Activated T-helper 17 cell treated with anti-CD3 and anti-CD28 coated beads, Interleukin-2, amount 50 U/mL, for 72 hours (primary cell): ENCODE measurements around the gene PGM1. TPM values are rescaled to one million over a fixed set of nuclear protein-coding genes. Genes with fewer than 3 reads are reported as not detected.

ENCODE experiments used
- ATAC-seq: fragments of 150-1000 bp; cut with Tn5 transposase; replicated peaks from 2 replicates; pipeline ENCODE4 v1.10.0; 2021; ENCODE audit warnings: mild to moderate bottlenecking, moderate library complexity
- H3K27ac Mint-ChIP-seq: one replicate; pipeline ENCODE4 v1.8.0; 2022; ENCODE audit warnings: mixed read lengths
- H3K27me3 Mint-ChIP-seq: one replicate; pipeline ENCODE4 v1.8.0; 2022; ENCODE audit warnings: mixed read lengths
- H3K36me3 Mint-ChIP-seq: one replicate; pipeline ENCODE4 v1.8.0; 2022; ENCODE audit warnings: low read depth, mild to moderate bottlenecking, mixed read lengths
- H3K4me1 Mint-ChIP-seq: one replicate; pipeline ENCODE4 v1.8.0; 2022; ENCODE audit warnings: mixed read lengths
- H3K4me3 Mint-ChIP-seq: one replicate; pipeline ENCODE4 v1.8.0; 2022; ENCODE audit warnings: mild to moderate bottlenecking, mixed read lengths
- H3K9me3 Mint-ChIP-seq: one replicate; pipeline ENCODE4 v1.8.0; 2022; ENCODE audit warnings: mixed read lengths
- total RNA-seq, 2 donors: library from RNA; stranded (reverse); gene quantifications; one replicate each; pipeline ENCODE4 v1.2.3, GENCODE V29; 2022

Gene PGM1
- total RNA-seq, 2 donors from 2014 or later: 34.8 to 42.7 TPM

GRCh38 chr1:63698001-63698838, 105.0 kb downstream of the PGM1 start:
- H3K4me1 Mint-ChIP-seq: no peaks in the 10 kb centered on the region
- no peaks in the 10 kb centered on the region for H3K9me3 Mint-ChIP-seq
- H3K27ac Mint-ChIP-seq: no peak overlapping the region
- H3K36me3 Mint-ChIP-seq: no peaks in the 10 kb centered on the region
- peaks cover 6% of the 10 kb centered on the region for H3K27me3 Mint-ChIP-seq
- no peak for ATAC-seq
- no peak overlapping the region for H3K4me3 Mint-ChIP-seq

DNA sequence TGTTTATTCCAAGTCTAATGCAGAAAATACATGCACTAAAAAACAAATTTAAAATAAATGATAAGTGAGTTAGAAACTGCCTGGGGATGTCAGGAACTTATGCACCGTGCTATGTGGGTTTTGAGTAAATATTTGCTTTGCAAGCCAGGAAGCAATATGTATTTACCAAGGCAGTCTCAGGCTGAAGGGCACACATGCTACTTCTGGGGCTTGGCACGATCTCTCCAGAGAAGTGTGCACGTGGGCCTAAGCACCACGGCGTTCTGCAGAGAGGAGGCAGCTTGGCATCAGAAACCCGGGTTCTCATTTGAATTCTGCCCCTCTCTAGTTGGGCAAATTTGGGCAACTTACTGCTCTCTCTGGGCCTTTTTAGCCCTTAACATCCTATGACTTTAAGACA, 108.0 kb downstream of the PGM1 start:
- peaks cover 18% of the 10 kb centered on the region for H3K27me3 Mint-ChIP-seq
- H3K9me3 Mint-ChIP-seq: no peaks in the 10 kb centered on the region
- no peak overlapping the region for H3K4me3 Mint-ChIP-seq
- no peak overlapping the region for H3K27ac Mint-ChIP-seq
- H3K36me3 Mint-ChIP-seq: no peaks in the 10 kb centered on the region
- no peaks in the 10 kb centered on the region for H3K4me1 Mint-ChIP-seq
- no peak for ATAC-seq

DNA sequence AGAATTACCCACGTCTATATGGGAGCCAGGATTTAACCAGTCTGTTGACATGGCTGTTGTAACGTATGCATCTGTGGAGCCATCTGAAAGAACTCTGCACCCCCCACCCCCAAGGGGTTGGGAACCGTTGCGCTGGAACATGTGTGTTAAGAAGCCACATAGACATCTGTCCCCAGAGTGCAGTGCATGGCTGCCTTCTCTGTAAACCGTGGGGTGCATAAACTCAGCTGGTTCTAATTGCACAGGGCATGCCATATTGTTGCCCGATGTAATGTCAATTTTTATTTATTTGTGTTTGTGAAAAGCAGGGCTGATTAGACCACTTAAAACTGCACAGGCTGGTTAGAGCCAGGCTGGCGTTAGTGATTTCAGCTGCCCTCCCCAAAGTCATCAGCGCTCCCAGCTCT, 110.5 kb downstream of the PGM1 start:
- ATAC-seq: no peak
- Mint-ChIP-seq H3K9me3 (no peaks in the 10 kb centered on the region), H3K4me1 (no peaks in the 10 kb centered on the region), H3K27me3 (peaks cover 30% of the 10 kb centered on the region), H3K4me3 (no peak overlapping the region), H3K36me3 (no peaks in the 10 kb centered on the region), H3K27ac (no peak overlapping the region)

GRCh38 chr1:63704443-63704842, 111.2 kb downstream of the PGM1 start:
- no peak overlapping the region for H3K27ac Mint-ChIP-seq
- no peak overlapping the region for H3K4me3 Mint-ChIP-seq
- H3K9me3 Mint-ChIP-seq: no peaks in the 10 kb centered on the region
- no peaks in the 10 kb centered on the region for H3K4me1 Mint-ChIP-seq
- peaks cover 32% of the 10 kb centered on the region for H3K27me3 Mint-ChIP-seq
- ATAC-seq: no peak
- no peaks in the 10 kb centered on the region for H3K36me3 Mint-ChIP-seq

GRCh38 chr1:63705078-63705477, 111.9 kb downstream of the PGM1 start:
- no peaks in the 10 kb centered on the region for H3K36me3 Mint-ChIP-seq
- no peak for ATAC-seq
- peaks cover 32% of the 10 kb centered on the region for H3K27me3 Mint-ChIP-seq
- no peak overlapping the region for H3K4me3 Mint-ChIP-seq
- no peak overlapping the region for H3K27ac Mint-ChIP-seq
- H3K4me1 Mint-ChIP-seq: no peaks in the 10 kb centered on the region
- no peaks in the 10 kb centered on the region for H3K9me3 Mint-ChIP-seq

GRCh38 chr1:63709267-63709828, 116.1 kb downstream of the PGM1 start:
- Mint-ChIP-seq H3K36me3 (no peaks in the 10 kb centered on the region), H3K9me3 (no peaks in the 10 kb centered on the region), H3K4me1 (no peaks in the 10 kb centered on the region), H3K27ac (no peak overlapping the region), H3K27me3 (peaks cover 26% of the 10 kb centered on the region), H3K4me3 (no peak overlapping the region)
- no peak for ATAC-seq

Other genes starting within 250 kb of the PGM1 start
- gene ALG6, start 225.8 kb upstream of the PGM1 start, total RNA-seq: 10 to 100 TPM; 18.1 to 20.4 TPM
- 10 to 100 TPM; 46.4 to 55.2 TPM for gene ITGB3BP, start 70.2 kb upstream of the PGM1 start, total RNA-seq
- 10 to 100 TPM in 1 of 2 donors, 1 to 10 TPM in 1; 9.7 to 10.5 TPM for gene EFCAB7, start 69.9 kb upstream of the PGM1 start, total RNA-seq
- gene ROR1, start 180.6 kb downstream of the PGM1 start, total RNA-seq: under 1 TPM in 1 of 2 donors, not detected in 1; 0.09 TPM